Putamen (tissue), 1 donor: ENCODE data around the gene ADCY5.

Source experiments
- DNase-seq: peaks from one replicate; pipeline ENCODE4 v3.0.0-alpha.2; 2016; ENCODE audit warnings: low spot score

ADCY5 gene

GRCh38 chr3:123429362-123430125, 19.3 kb downstream of the ADCY5 start:
- DNase-seq: no peak

- no peak for DNase-seq
Measured at GRCh38 chr3:123424999-123425712, 23.7 kb downstream of the ADCY5 start.

- no peak for DNase-seq
Measured at GRCh38 chr3:123424321-123424998, 24.4 kb downstream of the ADCY5 start.

- no peak for DNase-seq
Measured at GRCh38 chr3:123423806-123424205, 25.1 kb downstream of the ADCY5 start.

DNA sequence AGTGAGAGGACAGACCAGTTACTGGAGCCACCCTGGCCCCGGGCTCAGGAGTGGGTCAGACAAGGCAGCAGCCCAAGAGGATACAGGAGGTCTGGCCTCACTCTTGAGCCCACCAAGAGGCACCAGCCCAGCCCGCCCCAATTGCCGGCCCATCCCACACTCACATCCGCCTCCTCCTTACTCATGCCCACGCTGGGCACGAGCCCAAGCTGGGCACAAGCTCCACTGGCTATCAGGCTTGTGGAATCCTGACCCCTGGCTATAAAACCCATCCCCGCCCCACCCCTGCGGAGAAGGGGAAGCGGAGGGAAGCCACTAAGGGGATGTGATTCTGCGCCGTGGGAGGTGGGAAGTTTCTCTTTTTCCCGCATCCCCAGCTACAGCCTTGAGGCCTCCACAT, 25.9 kb downstream of the ADCY5 start:
- no peak for DNase-seq

DNA sequence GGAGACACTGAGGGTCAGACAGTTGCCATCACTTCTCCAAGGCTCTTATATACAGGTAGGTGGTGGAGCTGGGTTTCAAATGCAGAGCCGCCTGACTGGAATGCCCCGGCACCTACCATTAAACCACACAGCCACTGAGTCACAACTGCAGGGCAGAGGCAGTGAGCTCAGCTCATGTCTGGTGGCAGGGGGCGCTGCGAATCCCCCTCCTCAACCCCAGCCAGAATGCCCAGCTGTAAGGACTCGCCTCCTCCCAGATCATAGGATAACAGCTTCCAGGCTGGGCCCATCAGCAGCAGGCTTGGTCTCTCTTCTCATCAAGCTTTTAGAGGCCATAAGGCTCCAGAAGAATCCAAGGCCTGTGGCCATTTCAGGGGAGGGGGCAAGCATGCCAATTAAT, 26.4 kb downstream of the ADCY5 start:
- no peak for DNase-seq

- no peak for DNase-seq
Measured at GRCh38 chr3:123421353-123422174, 27.3 kb downstream of the ADCY5 start.

GRCh38 chr3:123420416-123420968, 28.4 kb downstream of the ADCY5 start:
- no peak for DNase-seq

DNA sequence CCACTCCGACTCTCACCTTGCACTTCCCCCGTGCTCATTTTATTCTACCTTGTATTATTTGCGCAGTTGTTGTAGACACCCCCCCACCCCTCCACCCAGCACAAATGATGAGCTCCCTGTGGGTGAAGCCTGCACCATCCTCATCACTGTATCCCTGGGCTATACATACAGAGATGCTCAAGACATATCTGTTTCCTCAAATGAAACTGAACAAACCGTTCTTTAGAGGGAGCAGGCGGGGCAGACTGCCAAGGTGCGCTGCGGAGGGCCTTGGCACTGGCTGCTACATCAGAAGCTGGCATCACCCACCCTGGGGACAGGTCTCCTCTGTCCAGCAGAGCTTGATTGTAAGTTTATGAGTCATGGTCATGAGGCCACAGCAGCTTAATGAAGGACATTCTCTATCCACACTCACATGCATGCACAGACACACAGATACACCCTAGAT, 29.0 kb downstream of the ADCY5 start:
- DNase-seq: peak; percentile 81

DNA sequence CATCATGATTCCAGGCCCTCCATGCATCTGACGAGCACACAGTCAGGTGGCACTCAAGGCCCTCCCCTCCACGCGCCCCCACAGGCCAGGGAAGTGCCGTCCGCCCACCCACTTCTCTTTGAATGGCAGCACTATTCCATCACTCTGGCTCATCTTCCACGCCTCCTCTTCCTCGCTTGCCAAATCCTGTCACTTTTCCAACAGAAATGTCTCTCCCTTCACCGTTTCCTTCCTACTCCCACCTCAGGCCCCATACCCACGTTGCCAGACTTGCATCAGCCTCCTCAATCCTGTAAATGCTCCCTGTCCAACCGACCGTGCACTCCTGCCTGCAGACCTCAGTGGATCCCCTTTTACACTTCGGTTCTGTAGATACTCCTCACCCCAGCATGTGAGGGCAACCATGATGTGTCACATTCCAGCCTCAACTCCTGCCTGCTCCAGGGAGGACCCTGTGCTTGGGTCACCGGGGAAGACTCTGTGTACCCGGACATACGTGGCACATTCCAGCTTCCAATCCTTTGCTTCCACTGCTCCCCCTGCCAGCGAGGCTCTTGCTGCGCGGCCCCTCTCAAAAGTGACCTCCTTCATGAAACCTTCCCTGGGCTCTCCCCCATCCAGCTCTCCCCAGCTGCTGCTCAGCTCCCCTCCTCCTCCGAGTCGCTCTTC, 29.6 kb downstream of the ADCY5 start:
- peak; percentile 89 for DNase-seq

DNA sequence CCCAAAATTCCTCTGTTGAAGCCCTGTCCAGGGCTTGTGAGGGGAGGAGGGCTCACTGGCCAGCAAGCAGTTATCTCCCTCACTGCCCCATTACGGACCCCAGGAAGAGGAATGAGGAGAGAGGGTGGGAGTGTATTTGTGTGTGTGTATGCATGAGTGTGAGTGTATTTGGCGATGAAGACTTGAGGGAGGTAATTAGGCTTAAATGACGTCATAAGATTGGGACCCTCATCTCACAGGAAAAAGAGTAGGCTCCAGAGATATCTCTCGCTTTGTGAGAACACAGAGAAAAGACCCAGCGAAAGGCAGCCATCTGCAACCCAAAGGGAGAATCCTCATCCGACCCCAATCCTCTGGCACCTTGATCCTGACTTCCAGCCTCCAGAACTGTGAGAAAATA, 32.2 kb downstream of the ADCY5 start:
- no peak for DNase-seq

DNA sequence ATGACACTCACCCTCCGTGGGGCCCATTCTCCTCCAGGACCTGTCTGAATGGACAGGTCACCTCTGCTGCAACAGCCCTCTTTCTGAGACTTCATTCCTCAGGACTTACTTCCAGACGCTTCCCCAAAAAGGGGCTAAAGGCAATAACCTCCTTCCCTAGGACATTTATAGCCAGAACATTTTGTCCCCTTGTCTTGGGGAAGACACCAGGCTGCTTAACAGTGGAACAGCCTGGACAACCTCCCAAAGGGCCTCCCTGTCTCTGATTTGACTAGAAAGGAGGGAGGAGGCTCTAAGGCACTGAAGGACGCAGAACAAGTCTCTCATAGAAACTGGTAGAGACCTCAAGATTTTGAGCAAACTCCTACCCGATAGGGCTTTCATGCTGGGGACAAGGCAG, 32.7 kb downstream of the ADCY5 start:
- no peak for DNase-seq

DNA sequence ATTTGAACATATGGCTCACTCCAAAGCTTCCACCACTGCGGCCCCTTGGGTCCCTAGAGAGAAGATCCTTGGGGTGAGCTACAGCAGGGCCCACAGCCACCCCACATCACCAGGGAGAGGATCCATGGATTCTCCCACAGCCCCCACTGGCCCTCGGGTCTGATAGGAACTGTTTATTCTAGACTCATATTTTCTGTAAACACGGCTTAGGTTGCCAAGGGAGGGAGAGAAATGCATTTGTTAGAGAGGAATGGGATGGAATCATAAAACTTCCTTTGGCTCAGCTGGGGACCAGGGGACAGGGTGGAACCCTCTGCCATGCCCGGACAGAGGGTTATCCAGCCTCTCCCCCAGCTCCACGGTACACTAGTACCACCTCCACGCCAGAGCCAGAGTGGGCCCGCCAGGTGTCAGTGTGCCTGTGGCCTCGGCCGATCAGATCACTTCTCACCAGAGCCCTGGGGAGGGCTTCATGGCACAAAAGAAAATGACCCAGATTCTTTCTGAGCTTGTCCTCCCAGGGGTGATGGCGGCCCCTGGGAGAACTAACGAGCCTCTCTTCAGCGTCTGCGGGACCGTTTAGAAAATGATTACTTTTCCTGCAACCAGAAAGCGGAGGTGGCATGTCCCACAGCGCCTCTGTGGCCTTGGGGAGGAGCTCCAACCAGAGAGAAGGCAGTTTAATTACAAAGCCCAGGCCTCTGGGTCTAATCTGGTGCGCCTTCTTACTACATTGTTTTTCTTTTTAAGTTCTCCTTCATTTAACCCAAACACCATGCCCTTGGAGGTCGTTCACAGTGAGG, 33.7 kb downstream of the ADCY5 start:
- DNase-seq: no peak

DNA sequence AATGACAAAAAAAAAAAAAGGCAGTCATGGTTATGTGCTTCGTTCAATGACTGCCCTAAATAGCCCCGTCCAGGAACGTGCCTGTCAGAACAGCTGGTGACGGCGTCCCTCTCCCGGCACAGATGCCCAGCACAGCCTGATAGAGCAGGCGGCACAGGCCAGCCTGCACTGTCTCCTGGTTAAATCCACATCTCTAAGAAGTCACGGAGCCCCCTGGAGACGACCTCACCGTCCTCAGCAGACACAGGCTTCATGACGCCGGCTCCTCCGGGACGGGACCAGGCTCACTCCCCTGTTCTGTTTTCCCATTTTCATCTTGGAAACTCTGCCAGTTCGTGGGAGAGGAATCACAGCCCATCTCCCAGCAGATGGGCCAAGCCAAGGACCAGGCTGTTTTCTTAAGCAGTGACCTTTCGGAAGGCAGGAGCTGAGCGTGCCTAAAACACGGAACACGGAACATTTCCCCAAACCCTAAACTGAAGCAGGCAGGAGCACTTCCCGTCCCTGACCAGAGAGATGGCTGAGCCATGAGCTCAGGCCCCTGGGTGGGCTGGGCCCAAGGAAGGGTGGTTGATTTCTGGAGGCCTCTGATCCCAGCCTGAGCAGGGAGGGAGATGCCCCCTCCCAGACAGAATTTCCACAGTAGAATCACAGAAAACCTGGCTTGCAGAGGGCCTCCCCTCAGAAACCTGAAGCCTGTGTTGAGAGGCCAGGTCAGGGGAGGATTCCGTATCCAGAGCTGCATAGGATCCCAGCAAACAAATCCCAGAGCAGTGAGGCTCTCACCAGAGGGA, 35.9 kb downstream of the ADCY5 start:
- DNase-seq: no peak

GRCh38 chr3:123412076-123412475, 36.8 kb downstream of the ADCY5 start:
- DNase-seq: no peak

GRCh38 chr3:123411340-123412040, 37.4 kb downstream of the ADCY5 start:
- DNase-seq: no peak

DNA sequence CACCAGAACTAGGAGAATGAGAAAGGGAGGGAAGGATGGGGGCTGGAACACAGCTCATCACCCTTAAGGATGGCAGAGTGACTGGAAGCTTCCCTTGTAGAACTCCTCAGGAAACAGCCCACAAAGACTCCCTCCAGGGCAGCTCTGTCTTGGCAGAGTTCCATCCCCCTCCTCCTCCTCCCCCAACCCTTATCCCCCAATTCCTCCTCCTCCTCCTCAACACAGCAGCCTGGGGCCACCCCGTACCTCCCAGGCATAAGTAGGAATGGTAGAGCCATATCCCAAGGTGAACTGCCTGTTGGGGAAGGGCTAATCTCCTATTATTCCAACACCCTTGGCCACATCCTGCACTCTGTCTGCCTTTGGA, 38.8 kb downstream of the ADCY5 start:
- DNase-seq: no peak

DNA sequence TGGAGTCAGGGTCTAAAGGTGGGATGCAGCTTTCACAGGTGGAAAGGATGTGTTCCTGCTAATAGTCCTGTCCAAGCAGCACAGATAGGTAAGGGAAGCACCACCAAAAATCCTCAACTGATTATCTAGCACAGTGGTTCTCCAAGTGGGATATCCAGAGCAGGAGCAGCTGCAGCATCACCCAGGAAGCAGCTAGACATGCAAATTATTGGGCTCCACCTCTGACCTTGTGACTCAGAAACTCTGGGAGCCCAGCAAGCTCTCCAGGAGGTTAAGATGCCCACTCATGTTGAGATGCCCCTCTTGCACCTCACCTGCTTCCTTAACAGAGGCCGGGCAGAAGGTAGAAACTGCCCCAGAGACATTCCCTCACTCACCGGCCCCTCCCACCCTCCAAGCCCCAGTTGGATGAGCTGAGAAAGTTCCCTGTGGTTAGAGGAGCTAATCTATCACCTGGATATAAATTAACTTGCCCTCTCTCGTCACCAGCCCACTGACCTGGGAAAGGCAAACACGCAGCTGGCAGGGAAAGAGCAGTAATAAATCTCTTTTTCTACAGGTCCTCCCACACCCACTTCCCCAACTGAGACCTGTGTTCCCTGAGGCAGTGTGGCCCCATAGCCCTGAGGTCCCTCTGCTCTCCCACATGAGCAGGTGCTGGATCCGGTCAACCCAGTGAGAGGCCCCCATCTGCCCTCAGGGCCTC, 39.3 kb downstream of the ADCY5 start:
- no peak for DNase-seq
